Left renal cortex interstitium (tissue), 4 donors: ENCODE results near the gene ABCB11. TPM values are rescaled to one million over a fixed set of nuclear protein-coding genes. Genes with fewer than 3 reads are reported as not detected.
"Not testable (repeated sequence)": the region's sequence is repeated elsewhere in the genome, so short reads cannot be mapped to it uniquely, and the experiment has no call there.

Experiments used
- DNase-seq, 4 donors: peaks; one replicate each; pipeline ENCODE4 v3.0.0-alpha.2; 2013; ENCODE audit warnings: low read depth in 4 of 4, low spot score in 2 of 4, missing footprints in 1 of 4
- polyA plus RNA-seq, 4 donors: library from polyadenylated mRNA; unstranded; fragments of 120-200 nt; gene quantifications; one replicate each; pipeline ENCODE4 v1.2.1, GENCODE V29; 2013; ENCODE audit not compliant: insufficient read length in 4 of 4

ABCB11 gene
- under 1 TPM; 0.07 to 0.27 (median 0.13) TPM for polyA plus RNA-seq

DNA sequence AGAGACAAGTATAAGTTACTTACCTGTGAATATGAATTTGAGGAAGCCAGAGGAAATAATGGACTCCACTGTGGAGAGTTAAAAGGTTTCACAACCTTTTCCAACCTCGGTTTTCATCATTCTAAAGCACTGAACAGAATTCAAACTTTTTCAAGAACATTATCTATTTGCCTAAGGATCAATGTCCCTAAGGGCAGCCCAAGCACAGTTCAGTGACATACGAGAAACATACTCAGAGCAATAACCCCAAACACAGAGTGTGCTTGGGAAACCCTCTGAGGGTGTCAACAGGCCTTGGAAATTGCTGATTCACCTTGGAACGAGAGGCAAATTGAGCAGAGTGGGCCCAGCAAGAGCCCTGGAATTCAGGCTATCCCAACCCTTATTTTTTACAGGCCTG, at the start of gene ABCB11:
ABCB11 (minus strand) TSS at position 123 of the 400 bp plus-strand sequence. CDS start 13,199 bp downstream, outside the sequence.
- DNase-seq: no peak

DNA sequence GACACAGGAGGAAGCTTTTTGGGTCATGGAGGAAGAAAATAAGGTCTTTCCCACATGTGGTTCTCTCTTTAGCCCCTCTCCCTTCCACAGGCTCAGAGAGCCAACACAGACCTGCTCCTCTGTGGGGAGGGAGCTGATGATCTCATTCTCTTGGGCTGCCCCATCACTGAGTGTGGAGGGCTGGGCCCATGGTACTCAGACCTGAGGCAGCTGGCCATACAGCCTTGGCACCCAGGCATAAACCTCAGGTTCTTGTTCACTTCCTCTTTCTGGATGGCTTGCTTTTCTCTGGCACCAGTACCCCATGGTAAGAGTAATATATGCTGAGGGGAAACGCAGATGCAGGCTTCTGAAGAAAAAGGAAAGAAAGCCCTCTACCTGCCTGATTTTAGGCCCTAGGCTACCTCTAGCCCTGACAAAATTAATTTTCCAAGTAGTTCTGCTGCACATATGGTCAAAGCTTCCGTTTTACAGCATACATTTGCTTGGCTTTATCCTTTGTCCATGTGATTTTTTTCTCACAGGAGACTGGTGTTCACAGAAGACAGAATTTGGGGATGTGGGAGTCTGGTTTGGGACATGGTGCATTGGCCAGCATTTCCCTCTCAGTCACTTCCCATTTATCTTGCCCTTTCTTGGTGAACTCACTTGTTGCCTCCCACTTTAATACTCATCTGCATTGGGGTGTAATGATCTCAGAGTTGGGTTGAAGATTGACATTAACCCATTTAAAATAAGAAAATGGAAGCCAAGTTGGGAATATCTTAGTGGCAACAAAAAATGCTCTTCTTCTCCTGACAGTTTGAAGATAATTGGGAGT, 49.3 kb upstream of the ABCB11 start:
- DNase-seq: no peak

DNA sequence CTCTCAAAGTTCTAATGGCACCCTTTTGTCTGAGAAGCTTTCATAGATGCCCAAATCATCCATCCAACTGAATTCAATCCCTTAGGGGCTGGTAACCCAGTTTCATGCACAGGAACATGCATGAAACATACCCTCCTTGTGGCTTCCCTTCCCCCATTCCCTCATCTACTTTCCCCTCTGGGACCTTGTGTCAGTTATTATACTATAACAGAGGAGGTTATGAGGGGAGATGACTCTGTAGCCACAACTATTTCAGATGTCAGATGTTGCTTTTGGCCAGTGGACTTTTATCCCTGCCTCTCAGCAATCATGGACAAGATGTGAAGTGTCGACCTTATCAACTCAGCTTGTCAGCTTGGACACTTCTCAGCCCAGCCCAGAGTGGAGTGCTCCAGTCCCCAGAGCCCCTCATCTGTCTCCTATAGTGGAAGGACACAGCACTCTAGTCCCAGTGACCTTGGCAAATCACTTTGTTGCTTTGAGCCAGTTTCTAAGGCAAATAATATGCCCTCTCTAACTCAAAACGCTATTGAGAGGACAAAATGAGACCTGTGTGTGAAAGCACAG, 46.6 kb upstream of the ABCB11 start:
- no peak for DNase-seq

DNA sequence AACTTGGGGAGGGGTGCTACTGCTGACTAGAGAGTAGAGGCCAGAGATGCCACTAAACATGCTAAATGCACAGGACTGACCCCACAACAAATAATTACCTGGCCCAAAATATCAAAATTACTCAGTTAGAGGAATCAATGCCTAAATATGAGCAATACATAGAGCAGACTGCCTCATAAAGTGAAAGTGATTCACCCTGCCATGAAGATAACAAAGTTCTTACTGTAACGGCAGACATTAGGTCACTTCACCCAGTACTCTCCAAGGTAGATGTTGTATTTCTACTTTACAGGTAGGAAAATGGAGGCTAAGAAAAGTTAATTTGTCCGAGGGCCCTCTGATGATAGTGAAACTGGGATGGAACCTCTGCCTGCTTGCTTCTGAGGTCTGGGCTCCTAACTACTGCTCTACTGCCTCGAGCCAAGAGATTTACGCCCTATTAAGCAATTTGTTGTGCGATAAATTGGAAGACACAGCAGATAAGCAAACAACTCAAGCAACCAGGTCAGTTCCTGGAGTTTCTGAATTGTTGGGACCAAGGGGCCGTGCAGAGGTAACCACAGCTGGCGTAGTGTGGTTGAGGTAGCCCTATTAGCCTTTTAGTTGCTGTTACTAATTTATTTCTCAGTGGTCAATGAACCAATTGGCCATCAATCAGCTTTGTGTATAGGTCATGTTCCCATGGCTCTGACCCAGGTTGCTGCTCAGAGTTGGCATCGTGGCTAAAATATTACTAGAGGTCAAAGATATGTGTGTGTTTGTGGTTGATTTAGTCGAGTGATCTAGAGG, 43.0 kb upstream of the ABCB11 start:
- DNase-seq: peak in 1 of 4 donors; percentile 9

DNA sequence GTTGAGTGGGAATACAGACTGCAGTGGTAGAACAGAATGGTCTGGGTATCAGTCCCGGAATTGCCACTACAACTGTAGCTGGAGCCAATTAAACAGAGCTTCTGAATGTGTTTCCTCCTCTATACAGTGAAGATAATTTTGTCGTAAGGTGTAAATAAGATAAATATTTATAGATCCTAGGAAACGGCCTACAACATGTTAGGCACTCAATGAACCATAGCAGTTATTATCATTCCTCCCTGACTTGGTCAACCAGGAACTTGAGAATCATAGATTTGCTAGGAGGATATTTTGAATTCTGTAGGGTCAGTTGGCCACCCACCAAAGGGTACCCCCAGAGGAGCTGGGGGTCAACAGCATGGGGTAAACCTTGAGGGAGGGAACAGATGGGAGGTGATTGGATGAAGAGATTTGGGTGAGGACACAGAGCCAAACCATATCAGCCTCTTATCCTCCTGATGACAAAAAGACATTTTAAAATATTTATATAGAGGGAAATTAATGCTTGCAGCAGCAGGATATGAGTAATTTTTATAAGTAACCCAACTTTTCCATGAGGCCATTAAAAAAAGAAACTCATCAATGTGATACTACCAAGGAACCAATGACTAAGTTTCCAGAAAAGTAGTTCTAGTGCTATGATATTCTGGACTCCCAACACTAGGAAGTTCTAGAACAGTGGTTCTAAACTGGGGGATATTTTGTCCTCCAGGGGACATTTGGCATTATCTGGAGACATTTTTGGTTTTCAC, 42.3 kb upstream of the ABCB11 start:
- DNase-seq: no peak

DNA sequence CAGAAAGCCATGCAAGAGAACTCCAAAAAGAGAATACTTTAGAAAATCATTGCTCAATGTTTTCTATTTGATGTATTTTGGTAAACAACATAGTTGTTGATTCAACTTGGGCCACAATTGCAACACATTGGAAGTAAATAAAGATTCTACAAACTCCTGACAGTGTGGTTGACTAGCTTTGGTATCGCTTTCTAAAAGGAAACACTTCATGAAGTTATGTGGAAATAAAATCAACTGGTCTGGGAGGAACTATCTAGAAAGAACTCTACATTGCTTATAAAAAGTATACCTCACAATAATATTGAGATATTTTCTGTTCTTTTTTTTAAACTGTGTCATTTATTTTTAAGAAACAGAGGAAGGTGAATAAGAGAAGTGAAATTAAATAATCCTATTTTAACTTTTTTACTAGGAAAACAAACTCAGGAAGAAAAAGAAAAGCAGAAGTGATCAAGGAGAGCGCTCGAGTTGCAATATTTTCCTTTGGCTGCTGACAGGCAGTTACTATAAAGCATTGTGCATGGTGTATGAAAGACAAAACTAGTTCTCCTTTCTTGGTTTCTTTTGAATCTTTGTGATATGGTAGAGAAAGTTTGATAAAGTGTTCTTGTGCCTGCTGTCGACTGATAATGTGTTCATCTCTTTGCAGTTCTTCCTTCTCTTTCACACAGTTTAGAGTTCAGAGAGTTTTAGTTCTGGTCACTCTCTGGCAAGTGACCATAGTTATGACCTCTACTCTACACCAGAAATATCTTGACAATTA, 41.2 kb upstream of the ABCB11 start:
- DNase-seq: no peak

DNA sequence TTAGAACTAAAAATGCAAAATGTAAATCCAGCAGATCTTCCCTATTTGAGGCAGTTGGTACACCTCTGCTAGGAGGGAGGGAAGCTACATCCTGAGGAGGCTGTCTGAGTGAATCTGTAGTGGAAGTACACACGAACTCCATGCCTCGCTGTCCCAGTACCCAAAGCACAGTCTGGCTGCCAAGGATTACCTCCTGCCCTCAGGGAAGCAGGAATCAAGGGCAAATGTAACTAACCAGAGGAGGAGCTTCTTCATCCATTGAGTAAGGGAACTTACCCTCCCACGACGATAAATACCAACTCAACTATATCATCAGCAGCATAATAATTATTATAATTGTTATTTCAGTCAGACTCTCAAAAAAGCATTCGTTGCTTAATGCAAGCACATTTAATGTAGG, 40.3 kb upstream of the ABCB11 start:
- no peak for DNase-seq

DNA sequence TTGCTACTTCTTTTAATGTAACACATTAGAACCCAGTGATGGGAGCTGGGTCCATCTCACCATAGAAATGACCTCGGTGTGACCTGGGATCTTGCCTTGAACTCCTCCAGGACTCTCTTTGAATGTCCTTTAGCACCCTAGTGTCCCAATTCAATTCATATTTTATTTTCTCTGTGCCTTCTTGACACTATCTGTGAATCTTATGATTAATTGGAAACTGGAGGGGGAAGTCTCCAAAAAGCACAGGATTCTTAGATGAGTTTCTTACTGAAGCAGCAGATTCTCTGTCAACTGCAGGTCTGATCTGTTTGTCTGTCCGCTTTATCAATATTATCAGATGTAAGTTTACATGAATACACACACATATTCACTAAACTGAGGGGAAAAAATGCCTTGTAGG, 38.7 kb upstream of the ABCB11 start:
- no peak for DNase-seq

DNA sequence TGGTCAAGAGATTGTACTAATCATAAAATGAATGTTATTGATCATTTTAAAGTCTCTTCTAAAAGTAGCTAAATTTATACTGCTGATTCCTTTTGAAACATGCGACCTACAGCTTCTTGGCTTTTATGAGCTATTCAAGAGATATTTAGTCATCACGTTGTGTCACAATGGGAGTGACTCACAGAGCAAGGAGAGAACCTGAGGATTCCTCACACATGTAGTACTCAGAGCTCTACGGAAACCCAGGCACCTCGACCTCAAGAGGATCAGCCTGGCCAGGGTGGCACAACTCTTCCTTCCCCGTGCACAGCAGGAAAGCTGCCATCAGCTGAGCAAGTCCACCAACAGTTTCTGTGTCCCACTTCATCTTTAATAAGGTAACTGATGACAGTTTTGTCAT, 38.2 kb upstream of the ABCB11 start, which contains the start of gene DHRS9:
DHRS9 (plus strand) TSS at position 223 of the 400 bp plus-strand sequence. CDS start 12,019 bp downstream, outside the sequence.
- no peak for DNase-seq

DNA sequence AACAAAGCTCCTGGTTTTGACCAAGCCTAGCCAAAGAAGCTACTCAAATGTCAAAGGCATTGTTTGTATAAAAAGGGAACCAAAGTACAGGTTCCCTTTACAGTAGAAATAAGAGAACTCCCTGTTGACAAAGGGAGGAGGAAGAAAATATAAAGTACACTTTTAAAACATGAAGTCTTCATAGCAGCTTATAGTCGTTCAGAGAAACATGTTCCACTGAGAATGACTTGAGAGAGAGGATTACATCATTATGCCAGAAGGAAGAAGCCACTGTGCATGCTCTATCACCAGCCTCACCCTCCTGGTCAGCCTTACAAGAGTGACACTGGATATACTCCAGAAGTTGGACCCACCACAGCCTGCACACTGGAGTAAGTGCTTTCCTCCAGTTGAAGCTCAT, 35.8 kb upstream of the ABCB11 start:
- no peak for DNase-seq

DNA sequence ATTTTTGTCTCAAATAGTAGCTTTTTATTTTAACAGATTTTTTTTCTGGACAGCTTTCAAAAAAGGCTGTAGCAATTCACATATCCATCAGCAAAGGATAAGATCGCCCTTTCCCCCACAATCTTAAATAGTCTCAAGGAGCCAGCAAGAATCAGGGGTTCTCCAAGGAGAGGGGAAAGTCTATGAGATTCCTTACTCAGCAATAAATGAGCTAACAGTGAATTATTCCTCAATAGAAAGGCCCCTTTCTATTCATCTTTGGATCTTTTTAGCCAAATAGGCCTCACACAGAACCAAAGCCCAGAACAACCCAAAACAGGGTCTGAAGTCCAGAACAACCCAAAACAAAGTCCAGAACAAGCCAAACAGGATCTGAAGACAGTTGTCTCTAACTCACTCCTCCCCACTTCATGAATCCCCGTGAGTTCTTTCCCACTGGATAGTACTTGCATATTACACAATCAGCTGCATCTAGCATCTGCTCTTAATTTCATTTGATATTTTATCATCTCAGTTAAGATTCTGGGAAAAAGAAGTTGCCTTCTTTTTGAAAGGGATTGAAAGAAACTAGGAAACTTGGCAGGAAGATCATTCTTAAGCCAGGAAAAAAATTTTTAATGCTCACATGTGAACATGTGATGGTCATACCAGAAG, 34.9 kb upstream of the ABCB11 start:
- no peak for DNase-seq

DNA sequence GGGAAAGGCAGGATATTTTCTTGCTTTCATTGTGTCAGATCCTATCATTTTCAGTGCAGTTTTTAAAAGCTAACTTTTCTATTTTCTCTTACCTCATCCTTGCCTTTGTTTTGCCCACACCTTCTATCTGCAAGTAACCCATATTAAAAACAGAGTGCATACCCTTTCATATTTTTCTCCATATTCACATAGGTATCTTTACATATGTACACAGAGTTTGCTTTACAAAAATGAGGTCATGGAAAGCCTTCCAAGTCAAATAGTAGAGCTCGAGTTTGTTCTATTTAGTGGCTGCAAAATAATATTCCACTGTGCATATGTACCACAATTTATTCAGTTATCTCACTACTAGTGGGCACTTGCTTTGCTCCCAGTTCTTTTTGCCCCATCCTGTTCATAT, 34.3 kb upstream of the ABCB11 start:
- DNase-seq: no peak

DNA sequence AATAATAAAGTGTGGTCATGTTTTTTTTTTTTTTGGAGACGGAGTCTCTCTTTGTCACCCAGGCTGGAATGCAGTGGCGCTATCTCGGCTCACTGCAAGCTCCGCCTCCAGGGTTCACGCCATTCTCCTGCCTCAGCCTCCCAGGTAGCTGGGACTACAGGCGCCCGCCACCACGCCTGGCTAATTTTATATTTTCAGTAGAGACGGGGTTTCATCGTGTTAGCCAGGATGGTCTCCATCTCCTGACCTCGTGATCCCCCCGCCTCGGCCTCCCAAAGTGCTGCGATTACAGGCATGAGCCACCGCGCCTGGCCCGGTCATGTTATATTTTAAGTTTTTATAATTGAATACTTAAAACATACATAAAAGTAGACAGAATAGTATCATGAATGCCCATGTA, 33.1 kb upstream of the ABCB11 start:
- DNase-seq: not testable (repeated sequence)

DNA sequence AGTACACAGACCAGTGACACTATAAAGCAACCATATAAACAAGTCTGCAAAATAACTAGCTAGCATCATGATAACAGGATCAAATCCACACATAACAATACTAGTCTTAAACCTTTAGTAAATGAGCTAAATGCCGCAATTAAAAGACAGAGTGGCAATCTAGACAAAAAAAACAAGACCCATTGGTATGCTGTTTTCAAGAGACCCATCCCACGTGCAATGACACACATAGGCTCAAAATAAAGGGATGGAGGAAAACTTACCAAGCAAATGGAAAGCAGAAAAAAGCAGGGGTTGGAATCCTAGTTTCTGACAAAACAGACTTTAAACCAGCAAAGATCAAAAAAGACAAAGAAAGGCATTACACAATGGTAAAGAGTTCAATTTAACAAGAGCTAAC, 23.5 kb upstream of the ABCB11 start:
- not testable (repeated sequence) for DNase-seq

DNA sequence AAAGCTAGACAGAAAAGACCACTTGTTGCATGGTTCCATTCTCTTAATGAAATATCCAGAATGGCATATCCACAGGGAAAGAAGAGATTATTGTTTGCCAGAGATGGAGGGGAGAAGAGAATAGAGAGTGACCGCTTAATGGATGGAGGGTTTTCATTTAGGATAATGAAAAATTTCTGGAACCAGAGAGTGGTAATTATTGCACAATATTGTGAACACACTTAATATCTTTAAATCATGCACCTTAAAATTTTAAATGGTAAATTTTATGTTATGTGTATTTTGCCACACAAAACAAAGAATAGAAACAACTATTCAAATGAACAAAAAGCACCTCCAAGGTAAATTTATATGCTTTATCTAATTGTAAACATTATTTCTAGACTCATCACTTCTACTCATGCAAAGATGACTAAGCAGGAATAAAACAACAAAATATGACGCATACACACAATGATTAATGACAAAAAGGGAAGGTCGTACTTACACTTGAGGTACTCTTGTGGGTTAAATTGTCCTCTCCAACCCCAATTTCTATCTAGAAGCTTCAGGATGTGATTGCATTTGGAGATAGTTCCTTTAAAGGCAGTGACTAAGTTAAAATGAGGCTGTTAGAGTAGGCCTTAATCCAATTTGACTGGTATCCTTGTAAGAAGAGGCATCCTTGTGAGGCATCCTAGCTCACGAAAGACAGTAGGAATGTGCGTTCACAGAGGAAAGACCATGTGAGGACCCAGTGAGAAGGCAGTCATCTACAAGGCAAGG, 19.5 kb upstream of the ABCB11 start:
- DNase-seq: no peak

DNA sequence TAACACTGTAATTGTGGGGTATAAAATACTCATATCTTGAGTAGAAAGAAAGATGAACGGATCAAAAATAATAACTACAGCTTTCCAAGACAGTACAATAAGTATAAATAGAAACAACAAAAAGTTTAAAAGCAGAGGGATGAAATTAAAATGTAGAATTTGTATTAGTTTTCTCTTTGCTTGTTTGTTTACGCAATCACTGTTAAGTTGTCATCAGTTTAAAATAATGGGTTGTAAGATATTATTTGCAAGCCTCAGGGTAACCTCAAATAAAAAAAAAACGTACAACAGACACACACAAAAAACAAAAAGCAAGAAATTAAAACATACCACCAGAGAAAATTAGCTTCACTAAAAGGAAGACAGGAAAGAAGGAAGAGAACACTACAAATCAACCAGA, 18.0 kb upstream of the ABCB11 start:
- no peak for DNase-seq

DNA sequence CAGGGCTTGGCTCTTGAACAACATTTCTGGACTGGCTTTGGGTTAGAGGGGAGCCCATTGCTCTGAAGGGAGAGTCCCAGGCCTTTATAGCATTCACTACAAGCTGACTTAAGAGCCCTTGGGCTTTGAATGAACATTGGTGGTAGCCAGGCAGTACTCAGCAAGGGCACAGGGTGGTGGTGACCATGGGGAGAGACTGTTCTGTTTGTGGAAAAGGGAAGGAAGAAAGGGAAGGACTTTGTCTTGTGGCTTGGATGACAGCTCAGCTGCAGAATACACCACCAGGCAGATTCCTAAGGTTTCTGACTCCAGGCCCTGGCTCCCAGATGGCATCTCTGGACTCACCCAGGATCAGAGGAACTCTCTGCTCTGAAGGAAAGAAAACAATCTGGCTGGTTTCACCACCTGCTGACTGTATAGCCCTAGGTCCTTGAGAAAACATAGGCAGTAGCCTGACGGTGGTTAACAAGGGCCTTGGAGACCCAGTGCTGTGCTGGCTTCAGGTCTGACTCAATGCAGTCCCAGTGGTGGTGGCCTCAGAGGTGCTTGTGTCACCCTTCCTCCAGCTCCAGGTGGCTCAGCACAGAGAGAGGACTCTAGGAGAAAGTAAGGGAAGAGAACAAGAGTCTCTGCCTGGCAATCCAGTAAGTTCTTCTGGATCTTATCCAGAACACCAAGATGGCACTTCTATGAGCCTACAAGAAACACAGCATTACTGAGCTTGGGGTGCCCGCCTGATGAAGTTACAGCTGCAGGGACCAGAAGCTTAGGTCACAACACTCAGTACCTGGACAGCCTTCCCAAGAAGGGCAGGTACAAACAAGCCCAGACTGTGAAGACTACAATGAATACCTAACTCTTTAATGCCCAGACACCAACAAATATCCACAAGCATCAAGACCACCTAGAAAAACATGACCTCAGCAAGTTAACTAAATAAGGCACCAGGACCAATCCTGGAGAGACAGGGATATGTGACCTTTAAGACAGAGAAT, 16.4 kb upstream of the ABCB11 start:
- DNase-seq: no peak
